IPS-15b (cell line): ENCODE measurements around the gene ITGAX.
"Not testable (repeated sequence)": the region's sequence is repeated elsewhere in the genome, so short reads cannot be mapped to it uniquely, and the experiment has no call there.

Source experiments
- H3K27me3 ChIP-seq: one replicate; pipeline ENCODE4 v1.6.1; 2013; ENCODE audit warnings: low read length; ENCODE audit not compliant: control insufficient read depth, insufficient read depth
- H3K36me3 ChIP-seq: one replicate; pipeline ENCODE4 v1.6.1; 2013; ENCODE audit warnings: low read length; ENCODE audit not compliant: control insufficient read depth, insufficient read depth
- H3K4me1 ChIP-seq: one replicate; pipeline ENCODE4 v1.6.1; 2013; ENCODE audit warnings: mild to moderate bottlenecking, low read length; ENCODE audit not compliant: control insufficient read depth, insufficient read depth
- H3K4me3 ChIP-seq: one replicate; pipeline ENCODE4 v1.5.1; 2013; ENCODE audit warnings: low read depth, low read length
- H3K9ac ChIP-seq: one replicate; pipeline ENCODE4 v1.6.1; 2013; ENCODE audit warnings: low read depth, mild to moderate bottlenecking, low read length
- H3K9me3 ChIP-seq: one replicate; pipeline ENCODE4 v1.6.1; 2013; ENCODE audit warnings: mild to moderate bottlenecking, low read length; ENCODE audit not compliant: control insufficient read depth, insufficient read depth

ITGAX gene

GRCh38 chr16:31417036-31417435, 62.1 kb downstream of the ITGAX start:
- not testable (repeated sequence) for H3K9me3 ChIP-seq, H3K9ac ChIP-seq, H3K27me3 ChIP-seq, H3K36me3 ChIP-seq, H3K4me1 ChIP-seq, H3K4me3 ChIP-seq

GRCh38 chr16:31417916-31418315, 62.9 kb downstream of the ITGAX start:
- H3K36me3 ChIP-seq: no peaks in the 10 kb centered on the region
- no peak overlapping the region for H3K4me3 ChIP-seq
- peaks cover 6% of the 10 kb centered on the region for H3K27me3 ChIP-seq
- no peaks in the 10 kb centered on the region for H3K9me3 ChIP-seq
- H3K4me1 ChIP-seq: no peaks in the 10 kb centered on the region
- no peak overlapping the region for H3K9ac ChIP-seq

DNA sequence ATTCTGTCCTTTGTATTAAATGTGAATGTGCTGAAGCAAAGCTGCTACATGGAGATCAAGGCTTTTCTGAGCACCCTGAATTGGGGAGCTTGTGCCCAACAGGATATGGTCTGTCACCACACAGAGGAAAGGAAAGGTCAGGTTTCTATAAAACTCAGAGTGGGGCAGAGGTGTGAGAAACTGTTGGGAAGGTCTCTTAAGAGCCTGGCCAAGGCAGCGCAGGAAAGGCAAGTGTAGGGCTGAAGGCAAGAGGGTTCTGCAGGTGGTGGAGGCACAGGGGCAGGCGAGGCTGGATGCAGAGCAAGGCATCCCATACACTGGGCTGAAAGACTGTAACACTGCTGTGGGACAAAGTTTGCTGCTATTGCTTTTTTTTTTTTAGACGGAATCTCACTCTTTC, 65.1 kb downstream of the ITGAX start:
- Histone ChIP-seq H3K27me3 (peaks cover 14% of the 10 kb centered on the region), H3K4me1 (no peaks in the 10 kb centered on the region), H3K9ac (no peak overlapping the region), H3K9me3 (no peaks in the 10 kb centered on the region), H3K36me3 (no peaks in the 10 kb centered on the region), H3K4me3 (no peak overlapping the region)

GRCh38 chr16:31421587-31421986, 66.6 kb downstream of the ITGAX start:
- no peaks in the 10 kb centered on the region for H3K9me3 ChIP-seq
- no peaks in the 10 kb centered on the region for H3K4me1 ChIP-seq
- no peak overlapping the region for H3K4me3 ChIP-seq
- no peak overlapping the region for H3K9ac ChIP-seq
- no peaks in the 10 kb centered on the region for H3K36me3 ChIP-seq
- H3K27me3 ChIP-seq: peaks cover 21% of the 10 kb centered on the region

DNA sequence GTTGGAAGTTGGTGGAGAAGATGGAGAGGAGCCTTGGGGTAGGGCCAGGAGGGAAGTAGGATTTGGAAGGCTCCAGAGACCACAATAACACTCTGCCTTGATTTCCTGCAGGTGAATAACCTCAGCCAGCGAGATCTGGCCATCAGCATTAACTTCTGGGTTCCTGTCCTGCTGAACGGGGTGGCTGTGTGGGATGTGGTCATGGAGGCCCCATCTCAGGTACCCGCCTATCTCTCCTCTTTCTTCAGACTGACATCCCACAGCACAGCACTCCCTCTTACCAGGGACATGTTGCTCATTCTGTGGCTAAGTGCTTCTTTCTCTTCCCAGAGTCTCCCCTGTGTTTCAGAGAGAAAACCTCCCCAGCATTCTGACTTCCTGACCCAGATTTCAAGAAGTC, 68.3 kb downstream of the ITGAX start:
- H3K4me1 ChIP-seq: no peaks in the 10 kb centered on the region
- H3K36me3 ChIP-seq: no peaks in the 10 kb centered on the region
- no peak overlapping the region for H3K4me3 ChIP-seq
- peaks cover 30% of the 10 kb centered on the region for H3K27me3 ChIP-seq
- H3K9me3 ChIP-seq: peaks cover 4% of the 10 kb centered on the region
- H3K9ac ChIP-seq: no peak overlapping the region

- peaks cover 4% of the 10 kb centered on the region for H3K9me3 ChIP-seq
- H3K4me3 ChIP-seq: no peak overlapping the region
- no peaks in the 10 kb centered on the region for H3K36me3 ChIP-seq
- H3K4me1 ChIP-seq: no peaks in the 10 kb centered on the region
- peaks cover 36% of the 10 kb centered on the region for H3K27me3 ChIP-seq
- no peak overlapping the region for H3K9ac ChIP-seq
These were observed 68.8 kb downstream of the ITGAX start for GRCh38 chr16:31423801-31424200.

GRCh38 chr16:31427441-31428278, 72.7 kb downstream of the ITGAX start:
- Histone ChIP-seq H3K27me3 (peaks cover 40% of the 10 kb centered on the region), H3K9me3 (peaks cover 4% of the 10 kb centered on the region), H3K9ac (no peak overlapping the region), H3K4me1 (peaks cover 5% of the 10 kb centered on the region), H3K36me3 (no peaks in the 10 kb centered on the region), H3K4me3 (peak overlapping the region; percentile 13)

GRCh38 chr16:31428279-31428597, 73.3 kb downstream of the ITGAX start, which contains the start of gene COX6A2:
Gene COX6A2 (minus strand): TSS chr16:31428360. CDS start chr16:31428325, 35 bp downstream.
- Histone ChIP-seq H3K4me3 (peak within 1 kb of the TSS; percentile 13), H3K9ac (no peak within 1 kb of the TSS)

GRCh38 chr16:31428638-31429247, 73.8 kb downstream of the ITGAX start:
- no peak overlapping the region for H3K9ac ChIP-seq
- no peak overlapping the region for H3K4me3 ChIP-seq
- no peaks in the 10 kb centered on the region for H3K36me3 ChIP-seq

More at GRCh38 chr16:31428279-31428597, 73.3 kb downstream of the ITGAX start, which contains the start of gene COX6A2:
- Histone ChIP-seq H3K36me3 (no peaks in the 10 kb centered on the region), H3K9me3 (peaks cover 4% of the 10 kb centered on the region), H3K4me1 (peaks cover 5% of the 10 kb centered on the region), H3K27me3 (peaks cover 35% of the 10 kb centered on the region)

DNA sequence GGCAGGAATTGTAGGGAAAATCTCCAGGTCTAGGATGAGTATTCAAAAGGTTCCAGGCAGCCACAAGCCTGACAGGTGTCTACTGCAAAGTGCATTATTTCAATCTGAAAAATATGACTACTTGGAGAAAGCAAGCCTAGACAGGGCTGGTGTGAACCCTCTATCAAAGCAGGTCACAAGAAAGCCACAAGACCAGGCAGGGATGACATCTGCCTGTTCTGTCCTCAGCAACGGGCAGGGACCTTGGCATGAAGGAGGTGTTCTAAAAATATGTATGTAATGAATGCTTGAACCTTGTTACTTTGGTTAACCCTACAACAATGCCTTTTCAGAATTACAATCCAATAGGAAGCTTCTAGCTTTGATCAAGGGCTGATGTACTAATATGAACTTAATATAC, 74.3 kb downstream of the ITGAX start:
- Histone ChIP-seq H3K27me3 (peaks cover 32% of the 10 kb centered on the region), H3K36me3 (no peaks in the 10 kb centered on the region), H3K4me3 (no peak overlapping the region), H3K9me3 (peaks cover 4% of the 10 kb centered on the region), H3K4me1 (peaks cover 5% of the 10 kb centered on the region), H3K9ac (no peak overlapping the region)

More at GRCh38 chr16:31428638-31429247, 73.8 kb downstream of the ITGAX start:
- Histone ChIP-seq H3K4me1 (peaks cover 5% of the 10 kb centered on the region), H3K9me3 (peaks cover 4% of the 10 kb centered on the region), H3K27me3 (peaks cover 32% of the 10 kb centered on the region)

DNA sequence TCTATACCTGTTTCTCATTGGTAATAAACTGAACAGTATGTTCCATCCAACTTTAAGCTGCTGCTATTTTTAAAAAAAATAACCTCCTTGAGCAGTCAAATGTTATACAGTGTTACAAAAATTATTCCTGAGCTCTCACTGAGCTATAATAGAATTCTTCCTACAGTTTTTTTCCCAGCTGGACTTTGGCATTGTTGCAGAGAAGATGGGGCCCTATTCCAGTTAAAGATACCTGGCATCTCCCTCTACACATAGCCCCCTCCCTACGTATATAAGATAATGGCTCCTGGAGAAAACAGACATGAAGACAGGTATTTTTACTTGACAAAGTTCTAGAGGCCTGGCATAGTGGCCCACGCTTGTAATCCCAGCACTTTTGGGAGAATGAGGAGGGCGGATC, 74.8 kb downstream of the ITGAX start:
- no peaks in the 10 kb centered on the region for H3K36me3 ChIP-seq

More for the DNA sequence above, 74.8 kb downstream of the ITGAX start:
- Histone ChIP-seq H3K27me3 (peaks cover 31% of the 10 kb centered on the region), H3K9ac (no peak overlapping the region), H3K4me3 (no peak overlapping the region), H3K9me3 (peaks cover 4% of the 10 kb centered on the region), H3K4me1 (peaks cover 5% of the 10 kb centered on the region)
